Measurements from ENCODE around the gene NECAB2. TPM values are rescaled to one million over a fixed set of nuclear protein-coding genes. Genes with fewer than 3 reads are reported as not detected.

The NECAB2 gene
- total RNA-seq, 1 donor from 2014 or later: not detected

GRCh38 chr16:83967091-83967490 is 953 bp upstream of the NECAB2 start:
- DNase-seq: no peak

DNA sequence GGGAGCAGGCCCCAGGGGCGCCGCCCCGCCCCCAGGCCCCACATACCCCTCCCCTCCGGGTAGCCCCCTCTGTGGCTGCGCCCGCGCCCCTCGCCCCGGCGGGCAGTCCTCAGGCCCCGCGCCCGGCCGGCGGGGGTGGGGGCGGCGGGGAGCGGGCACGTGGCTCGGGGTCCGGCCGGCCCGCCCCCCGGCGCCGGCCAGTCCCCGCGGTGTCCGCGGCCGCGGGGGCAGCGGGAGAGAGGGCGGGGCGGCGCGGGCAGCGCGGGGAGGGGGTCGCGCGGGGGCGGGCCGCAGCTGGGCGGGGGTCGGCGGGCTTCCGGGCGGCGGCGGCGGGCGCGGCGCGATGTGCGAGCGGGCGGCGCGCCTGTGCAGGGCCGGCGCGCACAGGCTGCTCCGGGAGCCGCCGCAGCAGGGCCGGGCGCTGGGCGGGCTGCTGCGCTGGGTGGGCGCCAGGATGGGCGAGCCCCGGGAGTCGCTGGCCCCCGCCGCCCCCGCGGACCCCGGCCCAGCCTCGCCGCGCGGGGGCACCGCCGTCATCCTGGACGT is 335 bp downstream of the NECAB2 start:
- DNase-seq: no peak

DNA sequence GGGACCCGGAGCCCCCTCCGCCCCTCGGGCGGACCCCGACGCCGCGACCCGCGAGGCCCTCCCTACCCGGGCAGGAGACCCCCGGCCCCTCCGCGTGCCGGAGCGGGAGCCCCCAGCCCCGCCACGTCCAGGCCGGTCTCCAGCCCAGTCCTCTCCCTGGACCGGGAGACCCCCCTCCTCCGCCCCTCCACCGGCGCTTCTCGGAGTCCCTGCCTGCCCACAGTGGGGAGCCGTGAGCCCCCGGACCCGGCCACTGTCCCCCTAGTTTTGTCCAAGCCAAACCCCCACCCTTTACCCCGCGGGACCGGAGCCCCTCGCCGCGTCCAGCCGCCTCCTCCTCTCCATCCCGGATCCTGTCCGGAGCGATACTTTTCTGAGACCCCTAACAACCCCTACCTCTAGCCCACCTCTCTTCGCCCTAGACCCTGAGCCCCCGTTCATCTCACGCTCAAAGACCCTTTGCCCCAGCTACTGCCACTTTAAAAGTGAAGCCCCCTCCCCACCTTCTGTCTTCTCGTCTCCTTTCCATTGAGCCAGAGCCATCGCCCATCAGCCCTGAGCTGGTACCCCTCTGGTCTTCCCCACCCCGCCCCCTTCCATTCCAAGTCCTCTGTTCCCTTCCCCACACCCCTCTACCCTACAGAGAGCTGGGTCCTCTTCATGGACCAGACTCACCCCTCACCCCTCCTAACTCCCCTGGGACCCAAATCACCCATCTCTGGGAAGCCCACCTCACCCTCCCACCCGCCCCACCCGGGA is 1.0 kb downstream of the NECAB2 start:
- no peak for DNase-seq

DNA sequence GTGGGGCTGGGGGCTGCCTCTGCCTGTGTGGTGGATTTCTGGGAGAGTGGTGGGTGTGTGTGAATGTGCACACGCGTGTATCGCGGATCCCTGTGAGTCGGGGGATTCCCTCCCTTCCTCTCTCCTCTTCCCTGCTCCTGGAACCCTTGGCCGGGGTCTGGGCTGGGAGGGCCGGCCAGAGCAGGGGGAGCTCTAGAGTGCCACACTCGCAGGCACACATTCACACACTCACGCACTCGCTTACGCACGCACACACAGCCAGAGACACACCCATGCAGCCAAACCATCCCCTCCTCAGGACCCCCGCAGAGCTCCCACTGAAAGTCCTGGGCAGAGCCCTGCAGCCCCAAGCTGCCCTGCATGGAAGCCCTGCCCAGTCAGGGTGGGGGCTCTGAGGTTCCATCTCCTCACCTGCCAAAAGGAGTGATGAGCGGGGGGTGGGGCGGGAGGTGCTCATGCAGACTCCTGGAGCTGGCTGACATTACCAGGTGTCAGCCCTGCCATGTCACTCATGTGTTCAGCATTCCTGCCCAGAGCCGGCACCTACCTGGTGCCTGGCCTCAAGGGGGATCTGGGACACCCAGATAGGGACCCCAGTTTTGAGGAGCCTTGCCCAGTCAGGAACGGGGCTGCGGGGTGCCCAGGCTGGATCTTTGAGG is 1.9 kb downstream of the NECAB2 start:
- no peak for DNase-seq

DNA sequence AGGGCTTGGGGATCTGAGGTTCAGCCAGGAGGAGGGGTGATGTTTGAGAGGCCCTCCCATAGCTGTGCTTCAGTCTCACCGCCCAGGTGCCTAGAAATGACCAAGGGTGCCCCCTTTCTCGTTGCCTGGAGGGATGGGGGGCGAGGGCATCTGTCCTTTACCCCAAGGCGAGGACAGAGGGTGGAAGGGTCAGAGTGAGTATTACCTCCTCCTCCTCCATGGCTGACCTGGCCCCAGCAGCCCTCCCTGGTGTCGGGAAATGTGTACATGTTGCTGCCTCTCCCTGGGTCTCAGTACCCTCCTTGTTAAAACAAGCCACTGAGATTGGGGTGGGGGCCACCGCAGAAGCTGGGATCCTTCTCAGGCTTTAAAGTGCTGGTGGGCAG is 2.4 kb downstream of the NECAB2 start:
- DNase-seq: no peak

DNA sequence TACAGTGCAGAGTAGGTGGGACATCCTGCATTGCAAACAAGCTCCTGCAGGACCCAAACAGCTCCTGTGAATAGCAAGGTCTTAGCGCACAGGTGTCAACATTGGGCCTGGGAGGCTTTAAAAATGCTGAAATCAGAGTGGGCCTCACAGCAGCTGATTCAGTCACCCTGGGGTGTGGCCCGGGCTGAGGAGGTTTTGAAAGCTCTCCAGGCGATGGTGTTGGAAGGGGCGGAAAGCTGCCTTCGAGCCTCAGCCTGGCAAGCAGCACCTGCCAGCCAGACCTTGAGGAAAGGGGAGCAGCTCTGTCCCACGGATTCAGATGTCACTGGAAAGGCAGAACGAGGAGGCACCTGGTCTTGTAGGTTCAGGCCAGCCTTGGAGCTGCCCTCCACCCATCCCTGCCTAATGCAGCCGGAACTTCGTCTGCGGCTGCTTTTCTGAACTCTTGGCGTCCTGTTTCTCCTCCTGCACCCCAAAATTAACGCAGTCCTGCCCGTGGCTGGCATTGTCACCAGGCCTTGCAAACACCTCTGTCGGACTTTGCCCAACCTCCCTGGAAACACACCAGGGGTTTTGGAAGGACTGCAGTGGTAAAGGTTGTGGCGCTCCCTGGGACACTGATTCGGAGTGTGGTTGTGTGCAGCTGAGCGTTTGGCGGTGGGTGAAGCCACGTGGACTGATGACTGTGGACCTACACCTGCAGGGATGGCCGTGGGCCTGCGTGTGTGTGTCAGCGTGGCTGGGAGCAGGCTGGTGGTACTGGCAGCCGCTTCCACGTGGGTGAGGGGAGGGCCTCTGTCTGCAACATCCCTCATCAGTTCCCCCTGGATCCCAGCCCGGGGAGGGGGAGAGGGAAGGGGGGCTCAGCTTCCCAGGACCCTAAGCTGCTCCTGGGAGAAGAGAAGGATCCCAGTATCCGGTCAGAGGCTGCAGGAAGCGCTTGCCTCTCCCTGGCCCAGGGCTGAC is 3.4 kb downstream of the NECAB2 start:
- DNase-seq: no peak

GRCh38 chr16:83972256-83973008 is 4.4 kb downstream of the NECAB2 start:
- DNase-seq: no peak

- no peak for DNase-seq
Observed at GRCh38 chr16:83973077-83973476, 5.0 kb downstream of the NECAB2 start.

DNA sequence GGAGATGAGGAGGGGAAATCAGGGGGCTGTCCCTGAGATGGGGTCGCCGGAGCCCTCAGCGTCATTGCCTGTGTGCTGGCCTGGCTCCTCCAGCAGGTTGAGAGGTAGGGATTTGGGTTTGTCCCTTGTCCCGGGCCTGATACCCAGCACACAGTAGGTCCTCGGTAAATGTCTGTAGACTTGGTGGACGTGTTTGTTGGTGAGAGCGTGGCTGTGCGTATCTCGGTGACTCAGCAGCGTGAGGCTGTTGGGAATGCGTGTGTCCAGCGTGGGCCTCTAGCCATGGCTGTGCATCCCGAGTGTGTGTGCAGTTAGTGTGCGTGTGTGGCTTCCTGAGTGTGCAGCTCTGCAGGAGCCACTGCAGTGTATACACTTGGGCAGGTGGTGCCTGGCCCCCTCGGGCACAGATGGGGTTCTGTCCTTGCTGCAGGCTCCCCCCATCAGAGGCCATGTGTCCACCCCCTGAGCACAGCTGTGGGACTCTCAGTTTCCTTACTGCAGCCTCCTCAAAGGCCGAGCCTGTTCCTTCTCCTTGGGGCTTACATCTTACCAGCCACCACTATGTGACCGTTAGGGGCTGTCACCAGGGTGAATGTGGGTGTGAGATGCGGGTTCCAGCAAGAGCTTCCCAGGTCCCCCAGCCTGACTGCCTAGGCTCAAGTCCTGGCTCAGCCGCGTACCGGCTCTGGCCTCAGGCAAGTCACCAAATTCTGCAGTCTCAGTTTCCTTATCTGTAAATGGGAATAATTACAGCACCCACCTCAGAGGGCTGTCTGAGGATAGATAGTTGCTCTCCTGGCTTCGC is 5.7 kb downstream of the NECAB2 start:
- DNase-seq: no peak

DNA sequence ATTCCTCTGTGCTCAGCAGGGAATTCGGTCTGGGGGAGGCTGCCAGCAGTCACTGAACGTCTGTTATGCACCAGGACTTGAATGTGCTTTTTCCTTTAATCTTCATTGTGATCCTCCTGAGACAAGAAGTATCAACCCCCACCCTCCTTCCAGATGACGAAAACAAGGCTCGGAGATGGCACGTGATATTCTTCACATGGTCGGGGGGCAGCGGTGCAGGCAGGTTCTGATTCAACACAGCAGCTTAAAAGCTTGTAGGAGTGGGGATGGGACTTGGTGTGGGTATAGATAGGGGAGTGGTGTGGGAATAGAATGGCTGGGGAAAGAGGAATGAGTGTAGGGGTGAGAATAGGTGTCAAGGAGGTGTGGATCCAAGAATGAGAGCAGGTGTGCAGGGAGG is 6.4 kb downstream of the NECAB2 start:
- DNase-seq: no peak

- DNase-seq: no peak
Observed at GRCh38 chr16:83975590-83976260, 7.7 kb downstream of the NECAB2 start.

- no peak for DNase-seq
Observed at GRCh38 chr16:83977056-83977815, 9.2 kb downstream of the NECAB2 start.

- DNase-seq: no peak
Observed at GRCh38 chr16:83978401-83978904, 10.4 kb downstream of the NECAB2 start.

DNA sequence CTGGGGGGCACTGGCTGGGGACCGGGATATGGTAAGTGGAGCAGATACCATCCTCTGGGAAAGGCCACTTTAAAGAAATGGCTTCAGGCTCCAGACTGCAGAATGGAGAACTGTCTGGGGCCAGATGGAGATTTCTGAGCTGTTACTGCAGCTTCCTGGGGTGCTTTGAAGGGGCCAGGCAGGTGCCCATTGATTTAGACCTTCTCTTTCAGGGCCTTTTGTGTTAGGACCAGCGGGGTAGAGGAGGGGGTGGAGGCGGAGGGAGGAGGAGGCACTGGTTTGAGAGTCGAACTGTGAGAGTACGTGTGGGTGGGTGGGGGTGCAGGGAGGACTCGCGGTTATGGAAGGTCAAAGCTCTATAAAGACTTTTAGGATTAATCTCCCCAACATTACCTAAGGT is 11.4 kb downstream of the NECAB2 start:
- no peak for DNase-seq

DNA sequence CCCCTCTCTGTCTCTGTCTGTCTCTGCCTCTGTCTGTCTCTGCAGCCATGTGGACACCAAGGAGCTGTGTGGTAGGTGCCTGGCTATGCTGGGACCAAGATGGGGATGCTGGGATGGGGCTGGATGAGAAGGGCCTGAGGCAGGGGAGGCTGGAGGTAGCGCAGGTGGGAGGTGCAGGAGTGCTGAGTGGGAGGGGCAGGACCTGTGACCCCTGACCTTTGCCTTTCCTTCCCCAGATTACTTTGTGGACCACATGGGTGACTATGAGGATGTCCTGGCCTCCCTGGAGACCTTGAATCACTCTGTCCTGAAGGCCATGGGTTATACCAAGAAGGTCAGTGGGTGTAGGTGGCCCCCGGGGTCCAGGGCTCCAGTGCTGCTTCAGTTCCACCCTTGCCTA is 12.8 kb downstream of the NECAB2 start:
- no peak for DNase-seq

DNA sequence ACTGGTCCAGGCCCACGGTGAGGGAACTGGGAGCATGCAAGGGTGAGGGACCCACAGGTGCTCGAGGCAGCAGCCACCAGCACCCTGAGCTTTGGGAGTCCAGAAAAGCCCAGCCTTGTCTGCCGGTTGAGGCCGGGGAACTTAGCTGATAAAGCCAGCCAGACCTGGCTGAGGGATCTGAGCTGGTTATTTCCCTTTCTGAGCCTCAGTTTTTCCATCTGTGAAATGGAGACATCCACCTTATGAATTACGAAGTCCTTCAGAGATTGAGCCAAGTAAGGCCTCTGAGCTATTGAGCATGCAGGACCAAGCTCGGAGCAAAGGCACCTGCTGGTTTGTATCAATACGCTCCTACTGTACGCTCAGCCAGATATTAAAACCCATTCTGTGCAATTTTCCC is 13.8 kb downstream of the NECAB2 start:
- no peak for DNase-seq

GRCh38 chr16:83983491-83983890 is 15.4 kb downstream of the NECAB2 start:
- no peak for DNase-seq

GRCh38 chr16:83989300-83989699 is 21.3 kb downstream of the NECAB2 start:
- DNase-seq: no peak

GRCh38 chr16:83990492-83990891 is 22.4 kb downstream of the NECAB2 start:
- no peak for DNase-seq

GRCh38 chr16:83992624-83993023 is 24.6 kb downstream of the NECAB2 start:
- no peak for DNase-seq

All from dermis blood vessel endothelial cell (primary cell).